ENCODE results near the gene LYRM4.

LYRM4 gene

GRCh38 chr6:5087389-5087788 lies 173.4 kb downstream of the LYRM4 start:
- Histone ChIP-seq H3K4me3 (ENCODE audit: low read depth in 1 of 2, low read length in 1 of 2) (no peak overlapping the region), H3K4me1 (ENCODE audit: control insufficient read depth in 1 of 2, insufficient read depth in 1 of 2, low read depth in 1 of 2, low read length in 1 of 2) (peaks cover 17 to 24% of the 10 kb centered on the region in 2 experiments), H3K27me3 (peaks cover 98% of the 10 kb centered on the region), H3K9me3 (no peaks in the 10 kb centered on the region), H3K27ac (no peak overlapping the region), H3K36me3 (no peaks in the 10 kb centered on the region)
- no peak for TF ChIP-seq CTCF (IDR thresholded peaks at IDR 0.05)

GRCh38 chr6:5086294-5086890 lies 174.4 kb downstream of the LYRM4 start:
- H3K4me1 ChIP-seq (ENCODE audit: control insufficient read depth in 1 of 2, insufficient read depth in 1 of 2, low read depth in 1 of 2, low read length in 1 of 2): peaks cover 17 to 24% of the 10 kb centered on the region in 2 experiments
- no peak for TF ChIP-seq CTCF (IDR thresholded peaks at IDR 0.05)
- H3K9me3 ChIP-seq: no peaks in the 10 kb centered on the region
- no peaks in the 10 kb centered on the region for H3K36me3 ChIP-seq
- no peak overlapping the region for H3K27ac ChIP-seq
- peak overlapping the region in 1 of 2 experiments; percentile 49 for H3K4me3 ChIP-seq (ENCODE audit: low read depth in 1 of 2, low read length in 1 of 2)
- peaks cover 100% of the 10 kb centered on the region for H3K27me3 ChIP-seq

- H3K4me3 ChIP-seq (ENCODE audit: low read depth in 1 of 2, low read length in 1 of 2): peak overlapping the region; percentile 46 to 49
- no peak overlapping the region for H3K27ac ChIP-seq
- H3K4me1 ChIP-seq (ENCODE audit: control insufficient read depth in 1 of 2, insufficient read depth in 1 of 2, low read depth in 1 of 2, low read length in 1 of 2): peaks cover 17 to 24% of the 10 kb centered on the region in 2 experiments
These were observed 175.0 kb downstream of the LYRM4 start for GRCh38 chr6:5085648-5086293.

GRCh38 chr6:5084781-5085647 lies 175.7 kb downstream of the LYRM4 start, which contains the start of gene PPP1R3G:
TSS of gene PPP1R3G (plus strand) at chr6:5085341. CDS start at chr6:5085486, 145 bp downstream.
- Histone ChIP-seq H3K27ac (no peak within 1 kb of the TSS), H3K27me3 (peaks cover 89% of the 10 kb centered on the region), H3K4me3 (ENCODE audit: low read depth in 1 of 2, low read length in 1 of 2) (peak within 1 kb of the TSS; percentile 46 to 49), H3K36me3 (no peaks in the 10 kb centered on the region), H3K4me1 (ENCODE audit: control insufficient read depth in 1 of 2, insufficient read depth in 1 of 2, low read depth in 1 of 2, low read length in 1 of 2) (peaks cover 17 to 24% of the 10 kb centered on the region in 2 experiments), H3K9me3 (no peaks in the 10 kb centered on the region)
- TF ChIP-seq CTCF (IDR thresholded peaks at IDR 0.05): no peak

More at GRCh38 chr6:5085648-5086293, 175.0 kb downstream of the LYRM4 start:
- Histone ChIP-seq H3K27me3 (peaks cover 97% of the 10 kb centered on the region), H3K9me3 (no peaks in the 10 kb centered on the region), H3K36me3 (no peaks in the 10 kb centered on the region)
- TF ChIP-seq CTCF (IDR thresholded peaks at IDR 0.05): no peak

- peak overlapping the region; percentile 46 to 49 for H3K4me3 ChIP-seq (ENCODE audit: low read depth in 1 of 2, low read length in 1 of 2)
- H3K36me3 ChIP-seq: no peaks in the 10 kb centered on the region
- TF ChIP-seq CTCF (IDR thresholded peaks at IDR 0.05): no peak
- H3K4me1 ChIP-seq (ENCODE audit: control insufficient read depth in 1 of 2, insufficient read depth in 1 of 2, low read depth in 1 of 2, low read length in 1 of 2): peaks cover 17 to 24% of the 10 kb centered on the region in 2 experiments
- H3K9me3 ChIP-seq: no peaks in the 10 kb centered on the region
- no peak overlapping the region for H3K27ac ChIP-seq
- H3K27me3 ChIP-seq: peaks cover 83% of the 10 kb centered on the region
These were observed 176.4 kb downstream of the LYRM4 start for GRCh38 chr6:5084360-5084780.
